Liver (tissue), 3 donors: ENCODE measurements around the gene PCDH1.

Experiments used
- EGR1 ChIP-seq, 2 donors: IDR thresholded peaks; 2 replicates each; pipeline ENCODE4 v1.6.1; 2016 to 2018; ENCODE audit warnings: antibody characterized with exemption in 2 of 2, low read depth in 2 of 2
- JUND ChIP-seq, 2 donors: IDR thresholded peaks; 2 replicates each; pipeline ENCODE4 v1.6.1; 2016; ENCODE audit warnings: antibody characterized with exemption in 2 of 2
- RXRA ChIP-seq, 2 donors: IDR thresholded peaks; 2 replicates each; pipeline ENCODE4 v1.6.1; 2017 to 2018; ENCODE audit warnings: antibody characterized with exemption in 2 of 2, mild to moderate bottlenecking in 1 of 2
- TF ChIP-seq, protein P1 (sequence below): IDR thresholded peaks from 2 replicates; pipeline ENCODE4 v1.6.1; 2016; ENCODE audit warnings: antibody characterized with exemption
- TF ChIP-seq, protein P2 (sequence below): fragments of 150-350 bp; IDR thresholded peaks from 2 replicates; pipeline ENCODE4 v1.5.1; 2017; ENCODE audit warnings: improper control_type of control experiment, low read depth, low read length; ENCODE audit not compliant: missing input control
- TF ChIP-seq, protein P3 (sequence below): IDR thresholded peaks from 2 replicates; pipeline ENCODE4 v1.6.1; 2016; ENCODE audit warnings: antibody characterized with exemption
- donor health status: healthy.
- donor health status: healthy.

- TF ChIP-seq, protein P1, sequence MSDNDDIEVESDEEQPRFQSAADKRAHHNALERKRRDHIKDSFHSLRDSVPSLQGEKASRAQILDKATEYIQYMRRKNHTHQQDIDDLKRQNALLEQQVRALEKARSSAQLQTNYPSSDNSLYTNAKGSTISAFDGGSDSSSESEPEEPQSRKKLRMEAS, result no peak
- TF ChIP-seq, protein P2, sequence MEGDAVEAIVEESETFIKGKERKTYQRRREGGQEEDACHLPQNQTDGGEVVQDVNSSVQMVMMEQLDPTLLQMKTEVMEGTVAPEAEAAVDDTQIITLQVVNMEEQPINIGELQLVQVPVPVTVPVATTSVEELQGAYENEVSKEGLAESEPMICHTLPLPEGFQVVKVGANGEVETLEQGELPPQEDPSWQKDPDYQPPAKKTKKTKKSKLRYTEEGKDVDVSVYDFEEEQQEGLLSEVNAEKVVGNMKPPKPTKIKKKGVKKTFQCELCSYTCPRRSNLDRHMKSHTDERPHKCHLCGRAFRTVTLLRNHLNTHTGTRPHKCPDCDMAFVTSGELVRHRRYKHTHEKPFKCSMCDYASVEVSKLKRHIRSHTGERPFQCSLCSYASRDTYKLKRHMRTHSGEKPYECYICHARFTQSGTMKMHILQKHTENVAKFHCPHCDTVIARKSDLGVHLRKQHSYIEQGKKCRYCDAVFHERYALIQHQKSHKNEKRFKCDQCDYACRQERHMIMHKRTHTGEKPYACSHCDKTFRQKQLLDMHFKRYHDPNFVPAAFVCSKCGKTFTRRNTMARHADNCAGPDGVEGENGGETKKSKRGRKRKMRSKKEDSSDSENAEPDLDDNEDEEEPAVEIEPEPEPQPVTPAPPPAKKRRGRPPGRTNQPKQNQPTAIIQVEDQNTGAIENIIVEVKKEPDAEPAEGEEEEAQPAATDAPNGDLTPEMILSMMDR, result no peak
- TF ChIP-seq EGR1 (IDR thresholded peaks at IDR 0.05; ENCODE audit: low read depth in 2 of 2), result no peak
- no peak for TF ChIP-seq JUND (IDR thresholded peaks at IDR 0.05)
- TF ChIP-seq, protein P3, sequence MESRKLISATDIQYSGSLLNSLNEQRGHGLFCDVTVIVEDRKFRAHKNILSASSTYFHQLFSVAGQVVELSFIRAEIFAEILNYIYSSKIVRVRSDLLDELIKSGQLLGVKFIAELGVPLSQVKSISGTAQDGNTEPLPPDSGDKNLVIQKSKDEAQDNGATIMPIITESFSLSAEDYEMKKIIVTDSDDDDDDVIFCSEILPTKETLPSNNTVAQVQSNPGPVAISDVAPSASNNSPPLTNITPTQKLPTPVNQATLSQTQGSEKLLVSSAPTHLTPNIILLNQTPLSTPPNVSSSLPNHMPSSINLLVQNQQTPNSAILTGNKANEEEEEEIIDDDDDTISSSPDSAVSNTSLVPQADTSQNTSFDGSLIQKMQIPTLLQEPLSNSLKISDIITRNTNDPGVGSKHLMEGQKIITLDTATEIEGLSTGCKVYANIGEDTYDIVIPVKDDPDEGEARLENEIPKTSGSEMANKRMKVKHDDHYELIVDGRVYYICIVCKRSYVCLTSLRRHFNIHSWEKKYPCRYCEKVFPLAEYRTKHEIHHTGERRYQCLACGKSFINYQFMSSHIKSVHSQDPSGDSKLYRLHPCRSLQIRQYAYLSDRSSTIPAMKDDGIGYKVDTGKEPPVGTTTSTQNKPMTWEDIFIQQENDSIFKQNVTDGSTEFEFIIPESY, result no peak
- no peak for TF ChIP-seq RXRA (IDR thresholded peaks at IDR 0.05)
Measured at GRCh38 chr5:141832131-141832530, 46.1 kb downstream of the PCDH1 start.
